Vagina (tissue), 2 donors: Measurements from ENCODE around the gene PRDM1.

ENCODE experiments used
- POLR2A ChIP-seq, 2 donors: fragments of 450-650 bp; IDR thresholded peaks; one replicate each; pipeline ENCODE4 v1.6.1; 2017; ENCODE audit warnings: antibody characterized with exemption in 2 of 2, mild to moderate bottlenecking in 2 of 2, moderate library complexity in 2 of 2
- TF ChIP-seq, protein P1 (sequence below), 3 experiments: fragments of 450-650 bp in 2 of 3; fragments of 200-600 bp in 1 of 3; sonication (generic) in 1 of 3; IDR thresholded peaks; one replicate each; pipeline ENCODE4 v1.5.1; 2017 to 2019; ENCODE audit warnings: antibody characterized with exemption in 3 of 3, mild to moderate bottlenecking in 2 of 3, moderate library complexity in 2 of 3

- TF ChIP-seq, protein P1, sequence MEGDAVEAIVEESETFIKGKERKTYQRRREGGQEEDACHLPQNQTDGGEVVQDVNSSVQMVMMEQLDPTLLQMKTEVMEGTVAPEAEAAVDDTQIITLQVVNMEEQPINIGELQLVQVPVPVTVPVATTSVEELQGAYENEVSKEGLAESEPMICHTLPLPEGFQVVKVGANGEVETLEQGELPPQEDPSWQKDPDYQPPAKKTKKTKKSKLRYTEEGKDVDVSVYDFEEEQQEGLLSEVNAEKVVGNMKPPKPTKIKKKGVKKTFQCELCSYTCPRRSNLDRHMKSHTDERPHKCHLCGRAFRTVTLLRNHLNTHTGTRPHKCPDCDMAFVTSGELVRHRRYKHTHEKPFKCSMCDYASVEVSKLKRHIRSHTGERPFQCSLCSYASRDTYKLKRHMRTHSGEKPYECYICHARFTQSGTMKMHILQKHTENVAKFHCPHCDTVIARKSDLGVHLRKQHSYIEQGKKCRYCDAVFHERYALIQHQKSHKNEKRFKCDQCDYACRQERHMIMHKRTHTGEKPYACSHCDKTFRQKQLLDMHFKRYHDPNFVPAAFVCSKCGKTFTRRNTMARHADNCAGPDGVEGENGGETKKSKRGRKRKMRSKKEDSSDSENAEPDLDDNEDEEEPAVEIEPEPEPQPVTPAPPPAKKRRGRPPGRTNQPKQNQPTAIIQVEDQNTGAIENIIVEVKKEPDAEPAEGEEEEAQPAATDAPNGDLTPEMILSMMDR (IDR thresholded peaks at IDR 0.05): no peak
- no peak for TF ChIP-seq POLR2A (IDR thresholded peaks at IDR 0.05)
Observed at GRCh38 chr6:106098383-106099234, 12.5 kb downstream of the PRDM1 start.
